CD4-positive, alpha-beta T cell treated with Interleukin-1 beta for 1 hour (primary cell): ENCODE data around the gene ARFGEF2.
"Not testable (repeated sequence)": the region's sequence is repeated elsewhere in the genome, so short reads cannot be mapped to it uniquely, and the experiment has no call there.

Experiments
- DNase-seq, 2 donors: peaks; one replicate each; pipeline ENCODE4 v3.0.0-alpha.2; 2020 to 2022

ARFGEF2 gene

DNA sequence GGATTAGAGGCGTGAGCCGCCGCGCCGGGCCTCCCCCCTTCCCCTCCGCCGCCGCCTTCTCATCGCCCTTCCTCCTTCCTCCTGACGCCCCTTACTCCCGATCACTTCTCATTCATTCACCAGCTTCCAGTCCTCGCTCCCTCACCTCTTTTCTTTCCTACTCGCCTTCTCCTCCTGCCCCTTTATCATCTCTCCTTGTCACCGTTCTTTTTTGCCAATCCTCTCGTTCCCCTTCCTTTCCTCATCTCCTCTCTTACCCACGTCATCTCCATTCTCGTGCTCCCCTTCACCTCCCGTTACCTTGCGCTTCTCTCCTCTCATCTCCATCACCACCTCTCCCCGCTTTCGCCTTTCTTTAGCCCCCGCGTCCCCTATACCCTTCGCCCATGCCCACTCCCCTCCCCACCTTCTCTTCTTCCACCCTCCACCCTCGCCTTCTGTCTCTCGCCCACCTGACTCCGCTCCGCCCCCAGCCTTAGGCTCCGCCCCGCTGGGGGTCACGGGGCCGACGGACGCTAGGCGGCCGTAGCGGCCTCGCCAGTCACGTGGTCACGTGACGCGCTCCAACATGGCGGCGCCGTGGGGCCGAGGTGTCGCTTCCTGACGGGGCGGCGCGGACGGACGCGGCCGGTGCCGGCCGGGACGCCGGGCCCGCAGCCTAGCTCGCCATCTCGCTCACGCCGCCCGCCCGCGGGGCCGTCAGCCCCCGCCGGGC lies at the start of gene ARFGEF2:
Gene ARFGEF2, plus strand, starts transcription at position 544 of the 715 bp plus-strand sequence. CDS start 179 bp downstream, outside the sequence.
- DNase-seq = peak; percentile 93 to 94

DNA sequence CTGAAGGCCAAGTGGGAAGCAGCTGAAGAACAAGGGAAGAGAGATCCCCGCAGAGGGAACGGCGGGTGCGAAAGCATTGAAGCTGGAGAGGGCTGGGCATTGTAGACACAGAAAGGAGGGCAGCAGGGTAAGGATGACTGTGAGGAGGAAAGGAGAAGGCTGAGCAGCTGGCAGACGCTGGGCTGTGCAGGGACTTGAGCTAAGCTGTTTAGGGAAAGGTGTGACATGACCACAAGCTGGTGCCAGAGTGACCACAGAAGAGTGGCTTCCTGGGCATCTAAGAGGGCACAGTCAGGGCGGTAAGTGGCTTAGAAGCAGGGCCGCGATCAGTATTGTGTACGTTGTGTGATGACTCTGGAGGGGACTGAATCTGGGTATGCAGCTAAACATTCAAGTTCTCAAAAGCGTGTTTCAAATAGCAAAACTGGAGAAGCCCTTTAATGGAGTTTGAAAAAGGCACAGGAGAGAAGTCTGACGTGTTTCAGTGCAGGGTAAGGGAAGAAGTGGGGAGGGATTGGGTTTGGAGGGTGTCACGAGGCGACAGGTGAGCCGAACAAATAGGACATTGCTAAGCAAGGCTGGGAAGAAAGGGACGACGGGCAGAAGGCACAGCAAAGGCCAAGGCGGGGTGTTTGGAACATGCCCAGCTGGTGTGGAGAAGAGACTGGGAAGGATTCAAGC lies 46.1 kb upstream of the ARFGEF2 start:
- no peak for DNase-seq

GRCh38 chr20:48875914-48876240 lies 45.6 kb upstream of the ARFGEF2 start:
- peak in 1 of 2 donors; percentile 15 for DNase-seq

DNA sequence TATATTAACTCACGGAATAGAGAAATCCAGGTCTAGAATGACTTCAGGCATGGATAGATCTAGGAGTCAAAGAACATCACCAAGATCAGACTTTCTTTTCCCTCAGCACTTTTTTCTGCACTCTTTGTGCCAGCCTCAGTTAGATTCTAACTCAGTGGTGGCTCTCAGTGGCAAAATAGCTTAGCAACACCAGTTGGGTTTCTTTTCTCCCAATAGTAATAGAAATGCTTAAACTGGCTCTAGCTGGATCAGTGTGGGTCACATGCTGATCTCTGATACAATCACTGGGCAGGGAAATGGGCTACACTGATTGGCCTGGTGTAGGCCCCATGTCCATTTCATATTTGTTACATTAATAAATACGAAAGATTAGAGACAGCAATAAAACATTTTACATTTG lies 44.2 kb upstream of the ARFGEF2 start:
- DNase-seq = no peak

- no peak for DNase-seq
Observed at GRCh38 chr20:48878534-48879248, 42.8 kb upstream of the ARFGEF2 start.

GRCh38 chr20:48879612-48880245 lies 41.8 kb upstream of the ARFGEF2 start:
- no peak for DNase-seq

GRCh38 chr20:48880331-48880730 lies 41.2 kb upstream of the ARFGEF2 start:
- no peak for DNase-seq

- no peak for DNase-seq
Observed at GRCh38 chr20:48880981-48881657, 40.4 kb upstream of the ARFGEF2 start.

DNA sequence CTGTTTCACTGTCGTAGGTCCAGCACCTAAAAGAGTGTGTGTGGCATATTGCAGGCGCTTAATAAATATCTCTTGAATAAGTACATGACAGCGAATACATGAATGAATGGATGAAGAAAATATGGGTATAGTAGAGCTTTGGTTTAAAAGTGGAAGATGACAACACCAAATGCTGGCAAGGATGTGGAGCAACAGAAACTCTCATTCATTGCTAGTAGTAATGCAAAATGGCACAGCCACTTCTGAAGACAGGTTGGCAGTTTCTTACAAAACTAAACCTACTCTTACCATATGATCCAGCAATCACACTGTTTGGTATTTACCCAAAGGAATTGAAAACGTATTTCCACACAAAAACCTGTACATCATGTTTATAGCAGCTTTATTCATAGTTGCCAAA lies 36.3 kb upstream of the ARFGEF2 start:
- DNase-seq = no peak

DNA sequence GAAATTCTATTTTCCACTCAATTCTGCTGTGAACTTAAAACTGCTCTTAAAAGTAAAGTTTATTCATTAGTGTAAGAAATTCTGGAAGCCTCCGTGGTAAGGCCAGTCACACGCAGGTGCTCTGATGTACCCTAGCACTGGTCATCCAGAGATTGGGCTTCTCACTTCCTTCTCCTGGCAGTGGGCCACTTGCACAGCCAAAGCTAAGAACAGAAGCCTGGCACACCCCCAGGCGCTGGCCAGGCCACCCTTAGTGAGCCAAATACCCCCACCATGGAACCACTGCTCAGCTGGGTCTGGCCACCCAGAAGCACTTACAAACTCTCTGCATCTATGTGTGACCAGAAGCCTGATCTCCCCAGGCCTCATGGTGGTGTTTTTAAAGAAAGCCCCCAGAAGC lies 35.3 kb upstream of the ARFGEF2 start:
- DNase-seq = no peak

DNA sequence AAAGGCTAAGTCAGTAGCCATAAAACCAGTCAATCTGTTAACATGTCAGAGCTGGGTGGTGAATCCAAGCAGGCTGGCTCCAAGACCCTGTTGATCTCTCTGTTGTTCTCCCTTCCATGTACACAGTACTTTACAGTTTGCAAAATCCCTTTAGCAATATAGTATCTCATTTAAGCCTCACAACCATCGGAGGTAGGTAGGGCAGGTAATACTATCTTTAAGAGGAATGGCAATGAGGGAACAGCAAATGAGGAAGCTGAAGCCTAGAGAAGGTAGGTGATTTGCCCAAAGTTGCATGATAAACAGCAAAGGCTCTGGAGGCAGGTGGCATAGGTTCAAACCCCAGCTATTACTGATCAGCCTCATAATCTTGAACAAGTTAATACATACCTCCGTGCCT lies 34.7 kb upstream of the ARFGEF2 start:
- DNase-seq = no peak

- DNase-seq = not testable (repeated sequence)
Observed at GRCh38 chr20:48888517-48888916, 33.0 kb upstream of the ARFGEF2 start.

GRCh38 chr20:48889140-48889790 lies 32.2 kb upstream of the ARFGEF2 start:
- no peak for DNase-seq

- DNase-seq = no peak
Observed at GRCh38 chr20:48891235-48892048, 30.1 kb upstream of the ARFGEF2 start.

GRCh38 chr20:48892049-48892470 lies 29.5 kb upstream of the ARFGEF2 start:
- DNase-seq = no peak

DNA sequence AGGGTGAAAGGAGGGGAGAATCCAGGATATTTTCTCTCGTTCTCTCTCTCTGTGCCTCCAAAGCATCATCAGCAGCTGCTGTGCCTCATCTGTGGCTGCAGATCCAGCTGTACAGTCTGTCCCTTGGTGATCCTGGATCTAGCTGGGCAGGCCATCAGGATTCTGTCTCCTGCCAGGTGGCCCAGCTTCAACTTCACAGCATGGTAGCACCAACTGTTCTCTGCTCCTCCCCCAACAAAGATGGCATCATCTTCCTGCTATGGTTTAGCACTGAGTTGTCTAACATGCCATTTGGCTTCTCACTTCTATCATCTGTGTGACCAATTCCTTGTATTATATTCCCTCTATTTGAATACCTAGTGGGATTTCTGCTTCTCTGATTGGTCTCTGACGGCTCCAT lies 28.6 kb upstream of the ARFGEF2 start:
- DNase-seq = no peak

DNA sequence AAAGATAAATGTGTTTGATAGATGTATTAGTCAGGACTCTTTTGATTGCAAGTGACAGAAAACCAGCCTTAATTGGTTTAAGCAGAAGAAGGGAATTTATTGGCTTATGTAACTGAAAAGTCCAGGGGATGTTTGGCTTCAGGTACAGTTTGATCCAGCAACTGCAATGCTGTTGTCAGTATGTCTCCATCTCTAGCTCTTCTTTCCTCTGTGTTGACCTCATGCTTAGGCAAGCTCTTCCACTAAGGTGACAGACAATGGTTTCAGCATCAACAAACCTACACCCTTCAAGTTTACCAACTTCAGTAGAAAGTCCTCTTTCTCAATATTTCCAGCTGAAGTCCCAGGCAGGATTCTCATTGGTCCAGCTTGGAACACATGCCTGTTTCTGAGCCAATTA lies 28.1 kb upstream of the ARFGEF2 start:
- DNase-seq = no peak

GRCh38 chr20:48897305-48898010 lies 24.1 kb upstream of the ARFGEF2 start:
- DNase-seq = no peak

- no peak for DNase-seq
Observed at GRCh38 chr20:48898210-48898609, 23.3 kb upstream of the ARFGEF2 start.

GRCh38 chr20:48898896-48899530 lies 22.5 kb upstream of the ARFGEF2 start:
- DNase-seq = no peak
